ENCODE data around the gene CST7.
"Not testable (repeated sequence)": the region's sequence is repeated elsewhere in the genome, so short reads cannot be mapped to it uniquely, and the experiment has no call there.

CST7 gene

GRCh38 chr20:24948939-24949679, at the start of gene CST7:
CST7 (plus strand) TSS chr20:24949269; CDS start chr20:24949506, 237 bp downstream.
- DNase-seq = no peak

DNA sequence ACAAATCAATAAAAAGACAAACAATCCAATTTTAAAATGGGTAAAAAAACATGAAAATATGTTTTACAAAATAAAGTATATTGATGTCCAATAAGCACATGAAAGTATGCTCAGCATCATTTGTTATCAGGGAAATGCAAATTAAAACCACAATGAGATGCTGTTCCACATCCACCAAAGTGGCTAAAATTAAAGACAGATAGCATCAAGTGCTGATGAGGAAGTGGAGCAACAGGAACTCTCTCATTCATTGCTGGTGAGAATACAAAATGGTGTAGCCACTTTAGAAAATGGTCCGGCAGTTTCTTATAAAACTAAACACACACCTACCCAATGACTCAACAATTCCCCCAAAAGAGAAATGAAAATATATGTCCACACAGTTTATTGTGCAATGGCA, 42.3 kb upstream of the CST7 start:
- DNase-seq = no peak

DNA sequence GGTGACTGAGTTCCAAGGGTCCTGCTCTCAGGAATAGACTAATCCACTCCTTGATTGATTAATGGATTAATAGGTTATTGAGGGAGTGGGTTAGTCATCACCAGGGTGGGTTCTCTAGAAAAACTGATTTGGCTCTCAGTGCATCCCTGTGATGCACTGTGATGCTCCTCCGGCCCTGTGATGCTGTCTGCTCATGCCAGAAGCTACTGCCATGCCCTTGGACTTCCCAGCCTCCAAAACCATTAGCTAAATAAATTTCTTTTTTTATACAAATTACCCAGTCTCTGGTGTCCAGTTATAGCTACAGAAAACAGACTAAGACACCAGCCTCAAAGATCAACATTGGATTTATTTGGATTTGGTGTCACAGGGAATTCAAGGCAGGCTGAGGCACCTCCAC, 40.4 kb upstream of the CST7 start:
- DNase-seq = no peak

GRCh38 chr20:24909086-24909780, 39.8 kb upstream of the CST7 start:
- no peak for DNase-seq

DNA sequence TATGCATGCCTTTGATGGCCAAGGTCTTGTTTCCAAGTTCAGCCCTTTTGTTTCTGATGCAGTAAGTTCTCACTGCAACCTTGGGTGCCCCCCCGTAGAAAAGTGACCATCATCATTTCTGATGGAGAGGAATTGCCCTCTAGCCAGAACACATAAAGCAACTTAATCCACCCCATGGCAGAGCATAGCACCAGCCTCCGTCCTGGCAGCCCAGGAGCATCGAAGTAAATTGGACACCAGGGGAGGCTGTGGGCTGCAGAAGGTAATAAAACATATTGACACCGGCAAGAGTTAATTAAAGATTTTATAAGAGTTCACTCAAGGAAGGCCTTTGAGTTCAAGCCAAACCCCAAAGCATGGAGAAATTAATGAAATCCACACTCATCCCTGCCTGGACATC, 39.2 kb upstream of the CST7 start:
- peak; percentile 43 for DNase-seq

DNA sequence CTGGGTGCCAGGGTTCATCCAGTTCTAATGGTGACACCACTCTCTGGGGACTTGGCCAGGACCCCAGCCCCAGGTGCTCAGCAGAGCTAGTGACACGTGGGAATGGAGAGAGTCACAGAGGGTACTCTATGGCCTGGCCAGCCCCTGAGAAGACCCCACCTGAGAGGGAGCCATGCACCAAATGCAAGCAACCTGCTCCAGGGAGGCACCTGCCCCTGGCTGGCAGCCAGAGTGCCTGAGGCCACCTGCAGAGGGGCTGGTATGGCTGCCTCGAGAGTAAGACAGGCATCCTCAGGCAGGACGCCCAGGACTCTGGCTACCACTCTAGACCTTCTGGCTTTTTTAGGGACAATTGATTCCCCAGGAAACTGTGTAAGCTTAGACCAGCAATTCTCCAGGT, 38.6 kb upstream of the CST7 start:
- DNase-seq = peak; percentile 45

- no peak for DNase-seq
Observed at GRCh38 chr20:24911461-24911860, 37.6 kb upstream of the CST7 start.

GRCh38 chr20:24912397-24913075, 36.5 kb upstream of the CST7 start:
- no peak for DNase-seq

DNA sequence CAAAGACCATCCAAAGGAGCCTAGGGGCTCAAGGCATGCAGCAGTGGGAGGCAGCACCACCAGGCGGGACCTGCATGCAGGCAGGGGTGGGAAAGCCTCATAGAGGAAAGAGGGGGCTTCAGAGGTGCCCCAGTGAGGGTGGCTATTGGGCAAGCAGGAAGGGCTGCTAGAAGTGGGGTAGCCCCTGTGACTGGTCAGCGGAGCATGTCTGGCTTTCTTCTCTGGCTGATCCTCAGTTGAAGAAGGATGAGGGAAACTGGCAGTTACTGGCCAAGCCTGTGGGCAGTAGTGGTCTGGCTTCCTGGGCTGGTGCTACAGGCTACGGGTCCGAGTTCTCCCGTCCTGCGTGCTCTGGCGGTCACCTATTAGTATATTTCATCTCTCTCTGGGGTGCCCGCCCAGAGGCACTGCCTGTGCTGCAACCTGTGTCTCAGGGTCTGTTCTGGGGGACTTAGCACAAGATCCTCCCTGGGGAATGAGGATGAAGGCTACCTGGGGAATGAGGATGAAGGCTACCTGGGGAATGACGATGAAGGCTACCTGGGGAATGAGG, 35.9 kb upstream of the CST7 start:
- DNase-seq = no peak

- no peak for DNase-seq
Observed at GRCh38 chr20:24914388-24915241, 34.5 kb upstream of the CST7 start.

GRCh38 chr20:24915440-24915839, 33.6 kb upstream of the CST7 start:
- DNase-seq = no peak

- no peak for DNase-seq
Observed at GRCh38 chr20:24915892-24916291, 33.2 kb upstream of the CST7 start.

GRCh38 chr20:24916412-24916811, 32.7 kb upstream of the CST7 start:
- no peak for DNase-seq

- no peak for DNase-seq
Observed at GRCh38 chr20:24917056-24917455, 32.0 kb upstream of the CST7 start.

GRCh38 chr20:24917797-24918578, 31.1 kb upstream of the CST7 start:
- DNase-seq = peak; percentile 60

DNA sequence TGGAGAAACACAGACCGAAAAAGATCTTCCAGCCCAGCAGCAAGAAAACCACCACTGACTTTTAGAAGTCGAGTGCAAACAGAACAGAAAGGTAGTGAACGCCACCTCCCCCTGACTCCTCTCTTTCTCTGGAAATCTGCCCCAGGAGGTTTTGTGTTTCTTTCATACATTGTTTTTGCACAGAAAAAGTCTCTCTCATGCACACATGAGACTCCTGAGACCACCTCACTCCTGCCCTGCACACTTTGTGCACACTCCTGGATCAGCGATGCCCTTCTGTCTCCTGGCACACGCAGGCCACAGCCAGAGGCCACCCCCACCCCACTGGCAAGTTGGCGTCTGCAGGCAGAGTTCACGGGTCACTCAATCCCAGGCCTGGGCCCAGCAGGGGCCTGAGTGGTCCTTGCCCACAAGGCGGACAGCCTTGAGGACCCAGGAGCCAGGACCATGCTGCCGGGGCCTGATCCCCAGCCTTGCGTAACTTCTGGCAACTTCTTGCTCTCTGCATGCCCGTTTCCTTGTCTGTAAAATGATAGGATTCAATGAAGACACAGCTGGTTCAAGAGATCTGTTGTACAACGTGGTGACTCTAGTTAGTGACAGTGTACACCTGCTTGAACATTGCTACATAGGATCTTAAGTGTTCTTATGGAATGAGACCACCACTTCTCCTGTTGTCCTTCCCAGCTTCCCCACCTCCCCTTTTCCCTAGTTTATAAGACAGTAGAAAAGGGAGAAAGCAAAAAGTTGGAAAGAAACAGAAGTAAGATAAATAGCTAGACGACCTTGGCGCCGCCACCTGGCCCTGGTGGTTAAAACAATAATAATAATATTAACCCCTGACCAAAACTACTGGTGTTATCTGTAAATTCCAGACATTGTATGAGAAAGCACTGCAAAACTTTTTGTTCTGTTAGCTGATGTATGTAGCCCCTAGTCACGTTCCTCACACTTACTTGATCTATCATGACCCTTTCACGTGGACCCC, 30.2 kb upstream of the CST7 start:
- no peak for DNase-seq

GRCh38 chr20:24919665-24920064, 29.4 kb upstream of the CST7 start:
- not testable (repeated sequence) for DNase-seq

DNA sequence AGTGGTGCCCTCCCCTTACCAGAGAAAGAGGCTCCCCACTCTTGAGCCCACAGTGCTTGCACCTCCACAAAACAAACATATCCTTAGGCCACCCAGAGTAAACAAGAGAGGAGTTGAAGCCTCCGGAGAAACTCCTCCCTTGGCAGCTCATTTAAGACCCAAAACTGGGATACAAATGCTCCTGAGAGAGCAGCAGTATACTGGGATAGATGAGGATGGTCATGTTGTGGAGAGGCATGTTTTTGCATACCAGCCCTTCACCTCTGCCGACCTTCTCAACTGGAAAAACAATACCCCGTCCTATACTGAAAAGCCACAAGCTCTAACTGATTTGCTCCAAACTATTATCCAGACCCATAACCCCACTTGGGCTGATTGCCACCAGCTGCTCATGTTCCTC, 28.4 kb upstream of the CST7 start:
- DNase-seq = peak; percentile 47

DNA sequence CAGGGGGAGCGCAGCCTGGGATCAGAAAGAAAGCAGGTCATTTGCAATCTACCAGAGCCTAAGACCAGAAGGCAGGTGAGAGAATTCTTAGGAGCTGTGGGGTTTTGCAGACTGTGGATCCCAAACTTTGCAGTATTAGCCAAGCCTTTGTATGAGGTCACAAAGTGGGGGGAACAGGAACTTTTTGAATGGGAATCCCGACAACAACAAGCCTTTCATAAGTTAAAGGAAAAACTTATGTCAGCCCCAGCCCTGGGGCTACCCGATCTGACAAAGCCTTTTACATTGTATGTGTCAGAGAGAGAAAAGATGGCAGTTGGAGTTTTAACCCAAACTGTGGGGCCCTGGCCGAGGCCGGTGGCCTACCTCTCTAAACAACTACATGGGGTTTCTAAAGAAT, 19.8 kb upstream of the CST7 start:
- DNase-seq = not testable (repeated sequence)

Data from DMS79 treated with DMSO at 0.1 percent for 48 hours (cell line).